Camera-type eye (tissue), 1 donor: ENCODE data around the gene FBXO31. TPM values are rescaled to one million over a fixed set of nuclear protein-coding genes. Genes with fewer than 3 reads are reported as not detected.

Experiments
- total RNA-seq: library from RNA; depleted of rRNA; stranded (reverse); fragments of >200 nt; gene quantifications from one replicate; pipeline ENCODE4 v1.2.3, GENCODE V29; 2014

Gene FBXO31, protein sequence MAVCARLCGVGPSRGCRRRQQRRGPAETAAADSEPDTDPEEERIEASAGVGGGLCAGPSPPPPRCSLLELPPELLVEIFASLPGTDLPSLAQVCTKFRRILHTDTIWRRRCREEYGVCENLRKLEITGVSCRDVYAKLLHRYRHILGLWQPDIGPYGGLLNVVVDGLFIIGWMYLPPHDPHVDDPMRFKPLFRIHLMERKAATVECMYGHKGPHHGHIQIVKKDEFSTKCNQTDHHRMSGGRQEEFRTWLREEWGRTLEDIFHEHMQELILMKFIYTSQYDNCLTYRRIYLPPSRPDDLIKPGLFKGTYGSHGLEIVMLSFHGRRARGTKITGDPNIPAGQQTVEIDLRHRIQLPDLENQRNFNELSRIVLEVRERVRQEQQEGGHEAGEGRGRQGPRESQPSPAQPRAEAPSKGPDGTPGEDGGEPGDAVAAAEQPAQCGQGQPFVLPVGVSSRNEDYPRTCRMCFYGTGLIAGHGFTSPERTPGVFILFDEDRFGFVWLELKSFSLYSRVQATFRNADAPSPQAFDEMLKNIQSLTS
- total RNA-seq = 100 TPM

GRCh38 chr16:87383505-87384161, at the start of gene FBXO31:
Gene FBXO31, minus strand, starts transcription at chr16:87383776. Its CDS starts 32 bp downstream, at chr16:87383744.

DNA sequence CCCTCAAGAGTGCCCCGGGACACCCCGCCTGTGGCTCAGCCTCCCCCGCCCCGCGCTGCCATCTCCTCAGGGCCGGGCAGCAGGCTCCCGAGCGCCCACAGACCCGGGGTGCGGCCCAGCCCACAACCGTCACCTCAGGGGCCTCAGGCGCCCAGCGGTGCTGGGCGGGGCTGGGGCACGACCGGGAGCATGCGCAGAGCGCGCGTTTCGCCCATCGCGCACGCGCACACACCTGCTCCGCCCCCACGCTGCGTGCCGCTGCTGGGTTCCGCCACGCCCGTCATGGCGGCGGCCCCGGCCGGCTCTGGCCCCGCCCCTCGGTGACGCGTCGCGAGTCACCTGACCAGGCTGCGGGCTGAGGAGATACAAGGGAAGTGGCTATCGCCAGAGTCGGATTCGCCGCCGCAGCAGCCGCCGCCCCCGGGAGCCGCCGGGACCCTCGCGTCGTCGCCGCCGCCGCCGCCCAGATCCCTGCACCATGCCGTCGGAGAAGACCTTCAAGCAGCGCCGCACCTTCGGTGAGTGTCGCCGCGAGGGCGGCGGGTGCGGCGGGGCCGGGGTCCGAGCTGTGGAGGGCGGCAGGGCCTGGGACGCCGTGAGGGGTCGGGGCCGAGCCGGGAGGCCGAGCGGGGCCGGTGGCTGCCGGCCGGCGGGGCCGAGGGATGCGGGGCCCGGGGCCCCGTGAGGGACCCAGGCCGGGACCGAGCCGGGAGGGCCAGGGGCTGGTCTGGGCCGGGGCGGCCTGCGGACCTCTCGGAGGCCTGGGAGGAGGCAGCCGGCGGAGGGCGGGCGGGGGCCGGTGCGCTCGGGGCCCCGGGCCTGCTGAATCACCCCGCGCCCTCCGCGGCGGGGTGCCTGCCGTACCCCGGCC, 8.6 kb upstream of the FBXO31 start, which contains the start of gene MAP1LC3B:
Gene MAP1LC3B (plus strand): TSS at position 387 of the 871 bp plus-strand sequence. CDS start 92 bp downstream, at position 479.

DNA sequence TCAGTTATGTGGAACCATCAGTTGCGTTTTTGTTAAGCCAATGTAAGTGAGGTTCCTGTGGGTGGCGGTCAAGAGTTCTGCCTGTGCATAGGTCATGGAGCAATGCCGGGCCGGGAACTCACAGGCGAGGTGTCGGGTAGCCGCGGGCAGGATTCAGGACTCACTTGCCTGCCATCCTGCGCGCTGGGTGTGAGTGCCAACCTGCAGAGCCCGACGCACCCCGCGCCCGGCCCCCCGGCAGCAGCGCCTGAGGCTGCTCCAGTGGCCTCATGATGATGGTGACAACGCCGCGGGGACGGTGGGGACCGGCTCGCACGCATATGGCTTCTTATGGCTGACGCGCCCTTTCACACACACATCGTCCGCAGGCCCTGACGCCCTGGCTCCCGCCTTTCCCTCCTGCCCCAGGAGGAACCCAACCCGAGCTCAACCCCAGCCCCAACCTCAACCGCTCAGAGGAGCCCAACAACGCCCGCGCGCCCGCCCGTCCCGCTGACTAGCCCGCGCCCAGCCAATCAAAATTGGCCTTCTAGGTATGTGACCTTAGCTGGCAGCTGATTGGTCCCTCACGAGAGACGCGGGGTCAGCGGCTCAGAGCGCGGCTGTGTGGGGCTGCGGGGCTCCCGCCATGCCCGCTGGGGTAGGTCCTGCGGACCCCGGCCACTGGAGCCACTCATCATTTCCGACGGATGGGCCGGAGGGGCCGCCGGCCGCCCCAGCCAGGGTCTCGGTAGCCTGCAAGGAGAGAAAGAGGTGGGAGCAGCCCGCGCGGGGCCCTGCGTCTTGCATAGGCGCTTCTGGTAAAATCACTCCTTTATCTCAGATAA, 66.4 kb downstream of the FBXO31 start, which contains the start of gene C16orf95:
Gene C16orf95 (minus strand): TSS at position 470 of the 827 bp plus-strand sequence. CDS start 150 bp downstream, at position 320.

Other genes with a start within 250 kb of the FBXO31 start
- 6.8 TPM for gene C16orf95, start 66.4 kb downstream of the FBXO31 start, total RNA-seq
- gene MAP1LC3B, start 8.6 kb upstream of the FBXO31 start, total RNA-seq = 74.1 TPM
- gene ZCCHC14, start 109.2 kb upstream of the FBXO31 start, total RNA-seq = 45.5 TPM
- 12.0 TPM for gene JPH3, start 218.7 kb upstream of the FBXO31 start, total RNA-seq